IPS-18c (cell line): ENCODE results near the gene GABRG2.
"Not testable (repeated sequence)": the region's sequence is repeated elsewhere in the genome, so short reads cannot be mapped to it uniquely, and the experiment has no call there.

Experiments used
- H3K4me3 ChIP-seq: 2 replicates; pipeline ENCODE4 v1.7.0; 2013; ENCODE audit warnings: low read depth, mild to moderate bottlenecking, low read length, moderate library complexity; ENCODE audit not compliant: insufficient read depth
- H3K9me3 ChIP-seq: one replicate; pipeline ENCODE4 v1.6.1; 2013; ENCODE audit warnings: mild to moderate bottlenecking, low read length, moderate library complexity; ENCODE audit not compliant: control insufficient read depth, insufficient read depth

Gene GABRG2

GRCh38 chr5:162067655-162068411 is at the start of gene GABRG2:
TSS of gene GABRG2 (plus strand) at chr5:162067773. CDS start at chr5:162068000, 227 bp downstream.
- Histone ChIP-seq H3K9me3 (no peaks in the 10 kb centered on the region), H3K4me3 (peak within 1 kb of the TSS; percentile 65)

- no peak overlapping the region for H3K4me3 ChIP-seq
Observed at GRCh38 chr5:162025312-162025711, 42.3 kb upstream of the GABRG2 start.

GRCh38 chr5:162026803-162027202 is 40.8 kb upstream of the GABRG2 start:
- H3K4me3 ChIP-seq, result no peak overlapping the region
- no peaks in the 10 kb centered on the region for H3K9me3 ChIP-seq

More at GRCh38 chr5:162025312-162025711, 42.3 kb upstream of the GABRG2 start:
- H3K9me3 ChIP-seq, result no peaks in the 10 kb centered on the region

GRCh38 chr5:162037431-162037830 is 30.1 kb upstream of the GABRG2 start:
- H3K4me3 ChIP-seq, result no peak overlapping the region
- no peaks in the 10 kb centered on the region for H3K9me3 ChIP-seq

GRCh38 chr5:162047279-162047678 is 20.3 kb upstream of the GABRG2 start:
- Histone ChIP-seq H3K9me3 (no peaks in the 10 kb centered on the region), H3K4me3 (no peak overlapping the region)

DNA sequence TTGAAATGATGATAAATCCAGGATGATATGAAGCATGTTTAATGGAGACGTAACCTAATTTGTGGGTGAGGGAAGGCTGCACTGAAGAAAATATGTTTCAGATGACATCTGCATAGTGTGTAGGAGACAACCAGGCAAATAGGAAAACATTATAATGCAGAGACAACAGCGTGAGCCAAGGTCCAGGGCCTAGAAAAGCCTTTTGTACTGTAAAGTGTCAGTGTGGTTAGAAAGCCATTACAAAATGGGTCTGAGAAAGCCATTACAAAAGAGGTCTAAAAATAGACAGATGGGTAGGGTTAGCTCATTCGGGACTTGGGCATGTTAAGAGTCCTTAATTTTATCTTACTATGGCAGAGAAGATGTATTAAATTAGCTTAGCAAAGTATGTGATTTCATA is 14.9 kb upstream of the GABRG2 start:
- Histone ChIP-seq H3K4me3 (no peak overlapping the region), H3K9me3 (no peaks in the 10 kb centered on the region)

DNA sequence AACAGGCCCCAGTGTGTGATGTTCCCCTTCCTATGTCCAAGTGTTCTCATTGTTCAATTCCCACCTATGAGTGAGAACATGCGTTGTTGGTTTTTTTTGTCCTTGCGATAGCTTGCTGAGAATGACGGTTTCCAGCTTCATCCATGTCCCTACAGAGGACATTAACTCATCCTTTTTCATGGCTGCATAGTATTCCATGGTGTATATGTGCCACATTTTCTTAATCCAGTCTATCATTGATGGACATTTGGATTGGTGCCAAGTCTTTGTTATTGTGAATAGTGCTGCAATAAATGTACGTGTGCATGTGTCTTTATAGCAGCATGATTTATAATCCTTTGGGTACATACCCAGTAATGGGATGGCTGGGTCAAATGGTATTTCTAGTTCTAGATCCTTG is 12.5 kb upstream of the GABRG2 start:
- H3K4me3 ChIP-seq, H3K9me3 ChIP-seq: not testable (repeated sequence)

DNA sequence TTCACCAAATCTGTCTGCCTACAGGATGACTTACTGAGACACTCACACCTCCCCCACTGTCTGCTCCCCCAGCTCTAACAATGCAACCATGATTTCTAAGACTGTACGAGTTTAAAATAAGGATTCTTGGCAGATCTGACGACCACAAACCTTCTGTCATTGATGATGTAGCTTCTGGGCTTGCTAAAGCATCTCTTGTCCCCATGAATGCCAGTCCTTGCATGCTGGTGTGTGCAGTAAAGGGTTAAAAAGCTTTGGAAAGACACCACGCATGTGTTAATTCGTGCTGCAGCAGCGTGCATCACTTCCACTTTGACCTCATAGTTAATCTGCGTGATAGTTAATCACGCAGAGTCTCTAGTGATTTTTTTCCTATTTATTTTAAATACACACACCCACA is 411 bp upstream of the GABRG2 start:
- Histone ChIP-seq H3K4me3 (peak overlapping the region; percentile 65), H3K9me3 (no peaks in the 10 kb centered on the region)

GRCh38 chr5:162068412-162068811 is 839 bp downstream of the GABRG2 start:
- H3K4me3 ChIP-seq, result peak overlapping the region; percentile 65; the same call in 1 of the 2 replicates
- H3K9me3 ChIP-seq, result no peaks in the 10 kb centered on the region

GRCh38 chr5:162068936-162069335 is 1.4 kb downstream of the GABRG2 start:
- H3K4me3 ChIP-seq, result no peak overlapping the region
- no peaks in the 10 kb centered on the region for H3K9me3 ChIP-seq

- Histone ChIP-seq H3K9me3 (no peaks in the 10 kb centered on the region), H3K4me3 (no peak overlapping the region)
Observed at GRCh38 chr5:162078805-162079204, 11.2 kb downstream of the GABRG2 start.

- no peak overlapping the region for H3K4me3 ChIP-seq
- H3K9me3 ChIP-seq, result no peaks in the 10 kb centered on the region
Observed at GRCh38 chr5:162091336-162091735, 23.8 kb downstream of the GABRG2 start.

DNA sequence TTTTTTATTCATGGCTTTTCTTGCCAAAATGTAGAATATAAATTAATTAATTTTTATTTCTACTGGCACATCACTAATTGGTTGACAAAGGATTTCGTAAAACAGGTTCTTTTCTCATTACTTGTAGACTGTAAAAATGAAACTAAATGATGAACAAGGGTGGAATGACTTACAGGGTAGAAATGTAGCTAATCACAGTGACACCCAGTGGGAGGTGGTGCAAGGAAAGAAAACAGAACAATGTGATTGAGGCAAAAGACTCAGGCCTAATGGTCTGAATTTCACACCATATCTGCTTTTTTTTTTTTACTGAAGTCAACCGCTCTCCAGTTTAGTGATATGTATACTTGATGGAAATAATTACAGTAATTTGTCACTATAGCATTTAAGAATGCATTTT is 28.9 kb downstream of the GABRG2 start:
- no peak overlapping the region for H3K4me3 ChIP-seq
- no peaks in the 10 kb centered on the region for H3K9me3 ChIP-seq

- no peaks in the 10 kb centered on the region for H3K9me3 ChIP-seq
- H3K4me3 ChIP-seq, result no peak overlapping the region
Observed at GRCh38 chr5:162107591-162107990, 40.0 kb downstream of the GABRG2 start.

GRCh38 chr5:162119801-162120200 is 52.2 kb downstream of the GABRG2 start:
- no peaks in the 10 kb centered on the region for H3K9me3 ChIP-seq
- no peak overlapping the region for H3K4me3 ChIP-seq

GRCh38 chr5:162128117-162128516 is 60.5 kb downstream of the GABRG2 start:
- Histone ChIP-seq H3K4me3 (no peak overlapping the region), H3K9me3 (no peaks in the 10 kb centered on the region)

GRCh38 chr5:162132348-162132747 is 64.8 kb downstream of the GABRG2 start:
- no peaks in the 10 kb centered on the region for H3K9me3 ChIP-seq
- no peak overlapping the region for H3K4me3 ChIP-seq

- no peaks in the 10 kb centered on the region for H3K9me3 ChIP-seq
Observed at GRCh38 chr5:162139190-162139589, 71.6 kb downstream of the GABRG2 start.

DNA sequence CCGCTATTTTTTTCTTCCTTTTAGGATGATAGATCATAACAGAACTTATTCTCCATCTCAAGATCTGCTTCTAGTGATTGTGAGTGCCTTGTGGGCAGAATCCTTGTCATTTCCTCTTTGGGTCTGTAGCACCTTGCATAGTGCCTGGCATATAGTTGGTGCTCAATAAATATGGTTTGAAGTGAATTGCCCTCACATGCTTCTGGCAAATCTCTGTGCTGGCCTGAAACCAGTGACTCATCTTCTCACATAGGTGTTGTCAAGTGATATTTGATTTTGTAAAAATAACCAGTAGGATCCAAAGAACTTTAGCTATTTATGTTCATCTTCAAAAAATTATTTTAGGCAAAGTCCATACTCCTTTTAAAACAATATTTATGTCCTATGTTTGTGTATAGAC is 86.7 kb downstream of the GABRG2 start:
- no peak overlapping the region for H3K4me3 ChIP-seq
- H3K9me3 ChIP-seq, result no peaks in the 10 kb centered on the region

More at GRCh38 chr5:162139190-162139589, 71.6 kb downstream of the GABRG2 start:
- no peak overlapping the region for H3K4me3 ChIP-seq
